GM12875 (cell line): Measurements from ENCODE around the gene PNRC1.

Experiments
- H3K4me3 ChIP-seq: one replicate; pipeline ENCODE4 v1.5.1; 2011; ENCODE audit warnings: low read depth, low read length, control low read depth
- TF ChIP-seq, protein P1 (sequence below): IDR thresholded peaks from 2 replicates; pipeline ENCODE4 v1.5.1; 2011; ENCODE audit warnings: low read depth, mild to moderate bottlenecking, control low read depth, inconsistent platforms, low read length, moderate library complexity, borderline replicate concordance; ENCODE audit not compliant: insufficient read depth

Gene PNRC1

DNA sequence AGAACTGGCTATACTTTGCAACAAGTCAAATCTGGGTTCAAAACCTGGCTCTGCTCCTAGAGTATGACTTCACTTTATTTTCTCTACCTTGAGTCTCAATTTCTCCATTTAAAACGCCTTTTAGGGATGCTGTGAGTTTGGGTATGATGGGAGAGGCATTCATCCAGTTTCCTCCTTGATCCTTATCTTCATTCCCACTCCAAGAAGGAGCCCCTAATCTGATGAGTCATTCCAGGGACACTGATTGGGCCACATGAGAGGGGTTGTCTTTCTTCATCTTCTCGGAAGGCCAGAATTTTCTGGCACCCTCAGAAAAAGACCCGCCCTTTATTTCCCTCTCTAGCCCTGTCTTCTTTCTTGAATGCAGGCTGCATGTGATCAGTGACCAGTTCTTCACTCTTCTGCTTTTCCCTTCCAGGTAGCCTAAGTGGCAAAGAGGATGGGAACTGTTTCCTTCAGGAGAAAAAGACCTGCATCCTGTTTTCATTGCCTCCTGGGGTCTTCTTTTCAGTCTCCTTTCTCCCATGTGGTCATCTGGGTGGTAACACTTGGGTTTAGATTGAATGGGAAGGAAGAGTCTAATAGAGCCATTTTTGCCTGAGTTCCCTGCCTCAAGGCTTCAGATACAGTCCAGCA lies 32.1 kb upstream of the PNRC1 start:
- no peak overlapping the region for H3K4me3 ChIP-seq
- TF ChIP-seq, protein P1, sequence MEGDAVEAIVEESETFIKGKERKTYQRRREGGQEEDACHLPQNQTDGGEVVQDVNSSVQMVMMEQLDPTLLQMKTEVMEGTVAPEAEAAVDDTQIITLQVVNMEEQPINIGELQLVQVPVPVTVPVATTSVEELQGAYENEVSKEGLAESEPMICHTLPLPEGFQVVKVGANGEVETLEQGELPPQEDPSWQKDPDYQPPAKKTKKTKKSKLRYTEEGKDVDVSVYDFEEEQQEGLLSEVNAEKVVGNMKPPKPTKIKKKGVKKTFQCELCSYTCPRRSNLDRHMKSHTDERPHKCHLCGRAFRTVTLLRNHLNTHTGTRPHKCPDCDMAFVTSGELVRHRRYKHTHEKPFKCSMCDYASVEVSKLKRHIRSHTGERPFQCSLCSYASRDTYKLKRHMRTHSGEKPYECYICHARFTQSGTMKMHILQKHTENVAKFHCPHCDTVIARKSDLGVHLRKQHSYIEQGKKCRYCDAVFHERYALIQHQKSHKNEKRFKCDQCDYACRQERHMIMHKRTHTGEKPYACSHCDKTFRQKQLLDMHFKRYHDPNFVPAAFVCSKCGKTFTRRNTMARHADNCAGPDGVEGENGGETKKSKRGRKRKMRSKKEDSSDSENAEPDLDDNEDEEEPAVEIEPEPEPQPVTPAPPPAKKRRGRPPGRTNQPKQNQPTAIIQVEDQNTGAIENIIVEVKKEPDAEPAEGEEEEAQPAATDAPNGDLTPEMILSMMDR = no peak

DNA sequence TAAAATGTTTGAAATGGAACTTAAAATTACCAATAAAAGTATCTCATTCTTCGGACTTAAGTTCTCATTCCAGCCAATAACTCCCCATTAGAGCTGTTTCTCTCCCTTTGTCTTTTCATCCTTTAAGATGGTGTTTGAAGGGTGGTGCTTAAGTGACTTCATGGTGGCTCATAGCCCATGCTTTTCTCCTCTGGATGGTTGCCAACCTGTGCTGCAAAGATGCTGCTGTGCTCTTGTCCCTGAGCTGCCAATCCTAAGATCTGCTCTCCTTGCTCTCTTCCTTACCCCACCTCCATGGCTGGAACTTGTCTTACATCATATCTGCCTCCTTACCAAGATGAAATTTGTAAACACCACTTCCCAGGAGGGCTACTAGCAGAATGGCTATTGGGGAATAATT lies 31.6 kb upstream of the PNRC1 start:
- TF ChIP-seq, protein P1 = no peak
- no peak overlapping the region for H3K4me3 ChIP-seq

DNA sequence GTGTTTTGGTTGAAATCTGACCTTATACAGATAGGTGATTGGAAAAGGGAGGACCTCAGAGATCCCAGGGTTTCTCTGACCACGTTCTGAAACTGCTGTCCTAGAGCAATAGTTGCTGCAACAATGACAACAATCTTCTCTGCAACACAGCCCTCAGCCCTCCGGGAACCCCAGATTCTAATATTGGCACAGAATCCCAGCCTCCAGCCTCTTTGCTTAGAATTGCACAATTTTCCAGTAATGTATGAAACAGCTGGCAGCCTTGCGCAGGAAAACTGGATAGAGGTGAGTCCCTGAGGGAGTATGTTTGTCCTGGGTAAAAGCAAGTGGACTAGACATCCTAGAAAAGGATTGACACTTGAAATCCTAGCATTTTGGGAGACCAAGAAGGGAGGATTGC lies 30.4 kb upstream of the PNRC1 start:
- H3K4me3 ChIP-seq = no peak overlapping the region
- TF ChIP-seq, protein P1 = no peak

DNA sequence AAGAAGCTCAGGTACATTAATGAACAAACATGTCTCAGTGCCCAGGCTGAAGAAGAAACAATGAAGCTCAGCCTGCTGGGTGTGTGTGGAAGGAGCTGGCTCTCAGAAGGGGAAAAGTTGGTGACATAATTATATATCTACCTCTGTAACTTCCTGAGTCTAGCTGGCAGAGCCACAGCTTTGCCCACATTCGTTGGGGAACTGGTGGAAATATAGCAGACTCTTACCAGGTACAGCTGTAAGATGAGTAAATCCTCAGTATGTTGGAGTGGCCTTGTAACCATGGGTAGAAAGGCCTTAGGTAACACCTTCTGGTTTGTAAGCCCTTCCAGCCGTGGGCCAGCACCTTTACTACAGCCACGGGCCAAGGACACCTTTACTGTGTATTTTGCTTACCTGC lies 29.9 kb upstream of the PNRC1 start:
- TF ChIP-seq, protein P1 = no peak
- no peak overlapping the region for H3K4me3 ChIP-seq

DNA sequence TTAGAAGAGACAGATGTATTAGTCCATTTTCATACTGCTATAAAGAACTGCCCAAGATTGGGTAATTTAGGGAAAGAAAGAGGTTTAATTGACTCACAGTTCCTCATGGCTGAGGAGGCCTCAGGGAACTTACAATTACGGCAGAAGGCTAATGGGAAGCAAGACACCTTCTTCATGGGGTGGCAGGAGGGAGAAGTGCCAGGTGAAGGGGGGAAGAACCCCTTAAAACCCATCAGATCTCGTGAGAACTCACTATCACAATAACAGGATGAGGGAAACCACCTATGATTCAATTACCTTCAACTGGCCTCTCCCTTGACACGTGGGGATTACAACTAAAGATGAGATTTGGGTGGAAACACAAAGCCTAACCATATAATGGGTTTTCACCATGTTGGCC lies 28.9 kb upstream of the PNRC1 start:
- H3K4me3 ChIP-seq = no peak overlapping the region
- TF ChIP-seq, protein P1 = no peak

DNA sequence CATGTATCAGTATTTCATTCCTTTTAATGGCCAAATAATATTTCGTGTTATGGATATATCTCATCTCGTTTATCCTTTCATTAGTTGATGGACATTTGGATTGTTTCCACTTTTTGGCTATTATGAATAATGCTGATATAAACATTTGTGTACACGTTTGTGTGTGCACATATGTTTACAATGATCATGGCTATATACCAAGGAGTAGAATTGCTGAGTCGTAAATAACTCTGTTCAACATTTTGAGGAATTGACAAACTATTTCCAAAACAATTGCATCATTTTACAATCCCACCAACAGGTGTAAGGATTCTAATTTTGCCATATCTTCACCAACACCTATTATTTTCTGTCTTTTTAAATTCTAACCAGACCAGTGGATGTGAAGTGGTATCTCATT lies 26.3 kb upstream of the PNRC1 start:
- TF ChIP-seq, protein P1 = no peak

DNA sequence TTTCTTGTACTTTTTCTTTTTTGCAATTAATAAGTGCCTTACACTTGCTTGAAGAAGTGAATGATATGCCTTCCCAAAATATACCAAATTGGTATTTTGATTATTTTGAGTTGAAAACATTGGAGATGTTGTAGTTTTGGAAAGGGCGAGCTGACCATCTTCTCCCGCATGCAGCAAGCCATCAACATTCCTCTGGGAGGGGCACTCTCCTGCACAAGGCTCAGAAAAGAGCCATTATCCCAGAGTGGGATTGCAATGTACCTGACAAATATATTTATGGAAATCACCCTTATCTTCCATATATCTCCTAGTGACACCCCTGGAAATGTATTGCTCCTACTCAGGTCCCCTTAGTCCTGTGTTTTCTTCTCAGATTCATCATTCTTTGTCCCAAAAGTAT lies 22.8 kb upstream of the PNRC1 start:
- TF ChIP-seq, protein P1 = no peak
- no peak overlapping the region for H3K4me3 ChIP-seq

More for the DNA sequence above, 26.3 kb upstream of the PNRC1 start:
- H3K4me3 ChIP-seq = no peak overlapping the region
